Neutrophil (primary cell): ENCODE data around the gene RBBP5.

ENCODE experiments used
- H3K27ac ChIP-seq: fragments of 200-600 bp; sonication (generic); 2 replicates; pipeline ENCODE4 v1.5.1; 2016; ENCODE audit warnings: mild to moderate bottlenecking, moderate library complexity
- H3K27me3 ChIP-seq: fragments of 200-600 bp; sonication (generic); 2 replicates; pipeline ENCODE4 v1.6.0; 2016; ENCODE audit warnings: mild to moderate bottlenecking
- H3K36me3 ChIP-seq: fragments of 200-600 bp; sonication (generic); 2 replicates; pipeline ENCODE4 v1.5.1; 2017
- H3K4me1 ChIP-seq, 2 experiments: fragments of 200-600 bp in 1 of 2; sonication (generic) in 1 of 2; 1 replicate in 1 of 2; 2 replicates in 1 of 2; pipeline versions ENCODE4 v1.5.1 to v1.6.1; 2013 to 2016; ENCODE audit warnings: low read depth in 1 of 2, low read length in 1 of 2, mild to moderate bottlenecking in 1 of 2, moderate library complexity in 1 of 2; ENCODE audit not compliant: control insufficient read depth in 1 of 2, insufficient read depth in 1 of 2
- H3K4me3 ChIP-seq, 2 experiments: fragments of 200-600 bp in 1 of 2; sonication (generic) in 1 of 2; 1 replicate in 1 of 2; 2 replicates in 1 of 2; pipeline ENCODE4 v1.5.1; 2013 to 2016; ENCODE audit warnings: low read depth in 1 of 2, low read length in 1 of 2, mild to moderate bottlenecking in 1 of 2, moderate library complexity in 1 of 2
- H3K9me3 ChIP-seq: fragments of 200-600 bp; sonication (generic); 2 replicates; pipeline ENCODE4 v1.5.1; 2016
- TF ChIP-seq, protein P1 (sequence below): fragments of 200-600 bp; sonication (generic); IDR thresholded peaks from 2 replicates; pipeline ENCODE4 v1.5.1; 2016; ENCODE audit warnings: antibody characterized with exemption

Gene RBBP5

DNA sequence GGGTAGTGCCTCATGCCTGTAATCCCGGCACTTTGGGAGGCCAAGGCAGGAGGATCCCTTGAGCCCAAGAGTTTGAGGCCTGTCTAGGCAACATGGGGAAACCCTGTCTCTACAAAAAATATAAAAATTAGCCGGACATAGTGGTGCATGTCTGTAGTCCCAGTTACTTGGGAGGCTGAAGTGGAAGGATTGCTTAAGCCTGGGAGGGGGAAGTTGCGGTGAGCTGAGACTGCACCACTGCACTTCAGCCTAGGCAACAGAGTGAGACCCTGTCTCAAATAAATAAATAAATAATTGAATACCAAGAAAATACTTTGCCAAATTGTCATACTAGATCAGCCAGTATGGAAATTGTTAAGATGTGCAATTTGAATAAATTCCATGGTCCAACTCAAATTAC, 5.9 kb upstream of the RBBP5 start:
- Histone ChIP-seq H3K36me3 (no peaks in the 10 kb centered on the region), H3K9me3 (no peaks in the 10 kb centered on the region), H3K4me3 (no peak overlapping the region), H3K27me3 (no peaks in the 10 kb centered on the region), H3K4me1 (peaks cover 16 to 19% of the 10 kb centered on the region in 2 experiments), H3K27ac (peak overlapping the region; percentile 64)
- TF ChIP-seq, protein P1, sequence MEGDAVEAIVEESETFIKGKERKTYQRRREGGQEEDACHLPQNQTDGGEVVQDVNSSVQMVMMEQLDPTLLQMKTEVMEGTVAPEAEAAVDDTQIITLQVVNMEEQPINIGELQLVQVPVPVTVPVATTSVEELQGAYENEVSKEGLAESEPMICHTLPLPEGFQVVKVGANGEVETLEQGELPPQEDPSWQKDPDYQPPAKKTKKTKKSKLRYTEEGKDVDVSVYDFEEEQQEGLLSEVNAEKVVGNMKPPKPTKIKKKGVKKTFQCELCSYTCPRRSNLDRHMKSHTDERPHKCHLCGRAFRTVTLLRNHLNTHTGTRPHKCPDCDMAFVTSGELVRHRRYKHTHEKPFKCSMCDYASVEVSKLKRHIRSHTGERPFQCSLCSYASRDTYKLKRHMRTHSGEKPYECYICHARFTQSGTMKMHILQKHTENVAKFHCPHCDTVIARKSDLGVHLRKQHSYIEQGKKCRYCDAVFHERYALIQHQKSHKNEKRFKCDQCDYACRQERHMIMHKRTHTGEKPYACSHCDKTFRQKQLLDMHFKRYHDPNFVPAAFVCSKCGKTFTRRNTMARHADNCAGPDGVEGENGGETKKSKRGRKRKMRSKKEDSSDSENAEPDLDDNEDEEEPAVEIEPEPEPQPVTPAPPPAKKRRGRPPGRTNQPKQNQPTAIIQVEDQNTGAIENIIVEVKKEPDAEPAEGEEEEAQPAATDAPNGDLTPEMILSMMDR = no peak

DNA sequence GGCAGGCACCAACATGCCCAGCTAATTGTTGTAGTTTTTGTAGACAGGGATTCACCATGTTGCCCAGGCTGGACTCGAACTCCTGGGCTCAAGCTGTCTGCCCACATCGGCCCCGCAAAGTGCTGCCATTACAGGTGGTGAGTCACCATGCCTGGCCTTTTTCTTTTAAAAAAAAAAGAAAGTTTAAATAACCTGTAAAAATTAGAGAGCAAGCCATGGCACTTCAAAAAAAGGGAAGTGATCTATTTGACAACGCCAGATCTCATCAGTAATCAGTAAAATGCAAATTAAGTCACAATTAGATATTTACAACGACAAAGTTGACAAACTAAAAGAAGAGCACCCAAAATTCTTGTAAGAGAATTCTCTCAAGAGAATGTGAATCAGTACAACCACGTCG, 2.9 kb upstream of the RBBP5 start:
- Histone ChIP-seq H3K36me3 (no peaks in the 10 kb centered on the region), H3K27me3 (no peaks in the 10 kb centered on the region), H3K4me1 (peaks cover 39 to 43% of the 10 kb centered on the region in 2 experiments), H3K9me3 (no peaks in the 10 kb centered on the region), H3K27ac (no peak overlapping the region), H3K4me3 (no peak overlapping the region)
- TF ChIP-seq, protein P1 = no peak

DNA sequence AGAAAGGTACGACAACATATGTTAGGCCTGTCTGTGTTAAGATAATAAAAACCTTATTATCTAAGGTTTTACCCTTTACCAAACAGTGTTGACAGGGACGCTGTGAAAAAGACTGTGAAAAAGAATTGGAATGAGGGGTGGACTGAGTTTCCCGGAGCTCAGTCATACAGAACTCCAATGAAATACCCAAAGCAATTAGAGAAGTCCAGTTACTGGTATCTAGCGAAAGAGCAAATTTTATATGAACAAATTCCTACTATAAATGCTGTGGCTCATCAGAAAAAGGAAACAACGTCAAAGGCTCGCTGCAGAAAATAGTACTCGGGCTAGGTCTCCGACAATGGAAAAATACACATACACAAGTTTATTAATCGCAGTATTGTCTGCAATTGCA, 708 bp upstream of the RBBP5 start:
- Histone ChIP-seq H3K27me3 (no peaks in the 10 kb centered on the region), H3K9me3 (no peaks in the 10 kb centered on the region), H3K27ac (peak overlapping the region; percentile 95), H3K36me3 (peaks cover 7% of the 10 kb centered on the region), H3K4me3 (peak overlapping the region; percentile 82 to 94), H3K4me1 (peaks cover 31 to 43% of the 10 kb centered on the region in 2 experiments)
- TF ChIP-seq, protein P1 = no peak

DNA sequence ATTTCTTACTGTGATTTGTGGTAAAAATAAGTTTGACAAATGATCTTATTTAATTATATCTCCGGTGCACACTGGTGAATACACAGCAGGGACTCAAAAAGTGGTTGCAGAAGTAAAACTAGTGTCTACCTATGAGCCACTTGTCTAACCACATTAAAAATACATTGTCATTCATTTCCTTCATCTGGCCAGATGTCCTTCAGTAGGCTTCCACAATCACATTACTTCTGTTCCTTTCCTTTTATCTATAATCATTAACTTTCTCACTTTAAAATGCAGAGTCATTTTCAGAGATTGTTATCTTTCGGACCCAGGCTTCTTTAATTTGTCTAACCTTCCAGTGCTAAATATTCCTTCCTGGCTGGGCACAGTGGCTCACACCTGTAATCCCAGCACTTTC, 3.0 kb downstream of the RBBP5 start:
- Histone ChIP-seq H3K4me1 (peaks cover 28 to 38% of the 10 kb centered on the region in 2 experiments), H3K27me3 (no peaks in the 10 kb centered on the region), H3K9me3 (no peaks in the 10 kb centered on the region), H3K4me3 (no peak overlapping the region), H3K27ac (no peak overlapping the region), H3K36me3 (peaks cover 27% of the 10 kb centered on the region)
- TF ChIP-seq, protein P1 = no peak

DNA sequence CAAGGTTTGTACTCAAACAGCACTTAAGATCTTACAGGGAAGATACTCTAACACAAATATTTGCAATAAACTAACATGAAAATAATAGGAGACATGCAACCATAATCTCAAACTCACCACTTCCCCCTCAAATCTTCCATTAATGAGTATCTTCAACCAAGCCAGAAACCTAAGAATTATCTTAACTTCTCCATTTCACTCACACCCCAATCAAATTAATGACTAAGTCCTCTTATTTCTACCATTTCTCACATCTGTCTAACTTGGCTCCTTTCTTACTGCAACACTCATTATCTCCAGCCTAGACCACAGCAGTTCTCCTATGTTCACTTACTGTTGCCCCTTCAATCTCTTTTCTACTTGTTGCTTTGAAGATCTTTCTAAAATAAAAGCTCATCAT, 10.4 kb downstream of the RBBP5 start:
- no peaks in the 10 kb centered on the region for H3K27me3 ChIP-seq

More for the DNA sequence above, 10.4 kb downstream of the RBBP5 start:
- peaks cover 66% of the 10 kb centered on the region for H3K36me3 ChIP-seq
- H3K4me3 ChIP-seq = no peak overlapping the region
- no peaks in the 10 kb centered on the region for H3K9me3 ChIP-seq
- H3K27ac ChIP-seq = no peak overlapping the region
- H3K4me1 ChIP-seq = no peaks in the 10 kb centered on the region
- TF ChIP-seq, protein P1 = no peak
